ENCODE measurements around the gene SUGP2. TPM values are rescaled to one million over a fixed set of nuclear protein-coding genes. Genes with fewer than 3 reads are reported as not detected.
"Not testable (repeated sequence)": the region's sequence is repeated elsewhere in the genome, so short reads cannot be mapped to it uniquely, and the experiment has no call there.

The SUGP2 gene
- polyA plus RNA-seq, 3 donors = 7.6 to 143 (median 8.2) TPM

- Histone ChIP-seq H3K36me3 (replicated peaks in 1 of 2; ENCODE audit: control insufficient read depth in 1 of 2, insufficient read depth in 2 of 2, low read length in 2 of 2) (no peaks in the 10 kb centered on the region), H4K20me1 (ENCODE audit: insufficient read depth, low read length) (no peaks in the 10 kb centered on the region), H2AFZ (ENCODE audit: insufficient read depth, low read depth, low read length, poor library complexity, severe bottlenecking) (no peak overlapping the region), H3K9ac (ENCODE audit: insufficient read depth, low read length, poor library complexity, severe bottlenecking) (no peak overlapping the region), H3K27ac (ENCODE audit: low read depth in 1 of 2, low read length in 2 of 2) (no peak overlapping the region), H3K27me3 (ENCODE audit: control insufficient read depth in 2 of 2, insufficient read depth in 2 of 2, low read length in 2 of 2) (no peaks in the 10 kb centered on the region), H3K4me2 (replicated peaks; ENCODE audit: extremely low read depth, low read length, poor library complexity, severe bottlenecking) (no peak overlapping the region), H3K4me1 (ENCODE audit: control insufficient read depth in 1 of 2, insufficient read depth in 2 of 2, low read length in 2 of 2) (no peaks in the 10 kb centered on the region), H3K9me3 (replicated peaks in 1 of 2; ENCODE audit: control insufficient read depth in 1 of 2, insufficient read depth in 1 of 2, low read length in 2 of 2) (no peaks in the 10 kb centered on the region), H3K79me2 (ENCODE audit: insufficient read depth, low read length) (no peaks in the 10 kb centered on the region), H3K4me3 (replicated peaks in 1 of 3; ENCODE audit: low read depth in 2 of 3, low read length in 3 of 3) (no peak overlapping the region)
- Mint-ChIP-seq H3K9me3 (peaks cover 0 to 9% (median 1%) of the 10 kb centered on the region in 7 donors), H3K27ac (no peak overlapping the region), H3K36me3 (no peaks in the 10 kb centered on the region), H3K4me3 (no peak overlapping the region), H3K4me1 (no peaks in the 10 kb centered on the region), H3K27me3 (ENCODE audit: low read depth in 3 of 3) (peaks cover 3 to 7% (median 3%) of the 10 kb centered on the region in 3 donors)
- no peak for TF ChIP-seq CTCF (IDR thresholded peaks at IDR 0.05)
- DNase-seq = no peak
- 97% methylated on average over 2 of the region's 2 CpGs for WGBS (ENCODE audit: insufficient coverage)
- intact Hi-C loops (cut with micrococcal nuclease) = no loop called here
Observed at GRCh38 chr19:18955042-18955441, 78.3 kb downstream of the SUGP2 start.

- H3K4me2 ChIP-seq (replicated peaks; ENCODE audit: extremely low read depth, low read length, poor library complexity, severe bottlenecking) = no peak overlapping the region
- no peaks in the 10 kb centered on the region for H3K27me3 ChIP-seq (ENCODE audit: control insufficient read depth in 2 of 2, insufficient read depth in 2 of 2, low read length in 2 of 2)
- no peaks in the 10 kb centered on the region for H3K79me2 ChIP-seq (ENCODE audit: insufficient read depth, low read length)
- intact Hi-C loops (cut with micrococcal nuclease) = no loop called here
- H2AFZ ChIP-seq (ENCODE audit: insufficient read depth, low read depth, low read length, poor library complexity, severe bottlenecking) = no peak overlapping the region
- no peaks in the 10 kb centered on the region for H3K36me3 ChIP-seq (replicated peaks in 1 of 2; ENCODE audit: control insufficient read depth in 1 of 2, insufficient read depth in 2 of 2, low read length in 2 of 2)
- Mint-ChIP-seq H3K4me1 (no peaks in the 10 kb centered on the region), H3K27ac (no peak overlapping the region), H3K27me3 (ENCODE audit: low read depth in 3 of 3) (peaks cover 3 to 7% (median 3%) of the 10 kb centered on the region in 3 donors), H3K36me3 (no peaks in the 10 kb centered on the region), H3K4me3 (no peak overlapping the region), H3K9me3 (peaks cover 0 to 9% (median 1%) of the 10 kb centered on the region in 7 donors)
- WGBS (ENCODE audit: insufficient coverage) = 94% methylated on average over 3 of the region's 3 CpGs
- H3K9ac ChIP-seq (ENCODE audit: insufficient read depth, low read length, poor library complexity, severe bottlenecking) = no peak overlapping the region
- H4K20me1 ChIP-seq (ENCODE audit: insufficient read depth, low read length) = no peaks in the 10 kb centered on the region
- H3K4me1 ChIP-seq (ENCODE audit: control insufficient read depth in 1 of 2, insufficient read depth in 2 of 2, low read length in 2 of 2) = no peaks in the 10 kb centered on the region
- H3K4me3 ChIP-seq (replicated peaks in 1 of 3; ENCODE audit: low read depth in 2 of 3, low read length in 3 of 3) = no peak overlapping the region
- no peaks in the 10 kb centered on the region for H3K9me3 ChIP-seq (replicated peaks in 1 of 2; ENCODE audit: control insufficient read depth in 1 of 2, insufficient read depth in 1 of 2, low read length in 2 of 2)
- DNase-seq = no peak
- no peak overlapping the region for H3K27ac ChIP-seq (ENCODE audit: low read depth in 1 of 2, low read length in 2 of 2)
- no peak for TF ChIP-seq CTCF (IDR thresholded peaks at IDR 0.05)
Observed at GRCh38 chr19:18954094-18954493, 79.2 kb downstream of the SUGP2 start.

- H4K20me1 ChIP-seq (ENCODE audit: insufficient read depth, low read length); H3K36me3 ChIP-seq (replicated peaks in 1 of 2; ENCODE audit: control insufficient read depth in 1 of 2, insufficient read depth in 2 of 2, low read length in 2 of 2); H3K9ac ChIP-seq (ENCODE audit: insufficient read depth, low read length, poor library complexity, severe bottlenecking); H3K4me3 Mint-ChIP-seq; H3K36me3 Mint-ChIP-seq; H3K4me2 ChIP-seq (replicated peaks; ENCODE audit: extremely low read depth, low read length, poor library complexity, severe bottlenecking); H3K9me3 ChIP-seq (replicated peaks in 1 of 2; ENCODE audit: control insufficient read depth in 1 of 2, insufficient read depth in 1 of 2, low read length in 2 of 2); H3K4me3 ChIP-seq (replicated peaks in 1 of 3; ENCODE audit: low read depth in 2 of 3, low read length in 3 of 3); intact Hi-C loops (cut with micrococcal nuclease); H3K4me1 Mint-ChIP-seq; H3K9me3 Mint-ChIP-seq; H3K79me2 ChIP-seq (ENCODE audit: insufficient read depth, low read length); H3K27me3 Mint-ChIP-seq (ENCODE audit: low read depth in 3 of 3); H3K27ac Mint-ChIP-seq; H3K27me3 ChIP-seq (ENCODE audit: control insufficient read depth in 2 of 2, insufficient read depth in 2 of 2, low read length in 2 of 2); H3K27ac ChIP-seq (ENCODE audit: low read depth in 1 of 2, low read length in 2 of 2); H2AFZ ChIP-seq (ENCODE audit: insufficient read depth, low read depth, low read length, poor library complexity, severe bottlenecking); DNase-seq; H3K4me1 ChIP-seq (ENCODE audit: control insufficient read depth in 1 of 2, insufficient read depth in 2 of 2, low read length in 2 of 2): not testable (repeated sequence)
- 83% methylated on average over 6 of the region's 17 CpGs for whole genome bisulfite sequencing (ENCODE audit: insufficient coverage)
Observed at GRCh38 chr19:18952364-18953003, 80.8 kb downstream of the SUGP2 start.
